ENCODE data around the gene AKAP13.

AKAP13 gene

GRCh38 chr15:85545752-85546151 lies 165.3 kb downstream of the AKAP13 start:
- H3K36me3 ChIP-seq = peaks cover 22% of the 10 kb centered on the region
- H3K27ac ChIP-seq = no peak overlapping the region
- no peaks in the 10 kb centered on the region for H3K27me3 ChIP-seq
- H3K9ac ChIP-seq = no peak overlapping the region
- no peak overlapping the region for H3K4me2 ChIP-seq
- no peak for TF ChIP-seq Cebpa-rat (IDR thresholded peaks at IDR 0.05)
- no peaks in the 10 kb centered on the region for H4K20me1 ChIP-seq
- no peaks in the 10 kb centered on the region for H3K9me3 ChIP-seq
- H3K4me1 ChIP-seq = peaks cover 33% of the 10 kb centered on the region
- no peak overlapping the region for H3K4me3 ChIP-seq

GRCh38 chr15:85547386-85547785 lies 167.0 kb downstream of the AKAP13 start:
- no peak overlapping the region for H3K9ac ChIP-seq
- H3K27me3 ChIP-seq = no peaks in the 10 kb centered on the region
- no peak for TF ChIP-seq Cebpa-rat (IDR thresholded peaks at IDR 0.05)
- H3K4me1 ChIP-seq = peaks cover 18% of the 10 kb centered on the region
- peaks cover 22% of the 10 kb centered on the region for H3K36me3 ChIP-seq
- H3K9me3 ChIP-seq = no peaks in the 10 kb centered on the region
- no peaks in the 10 kb centered on the region for H4K20me1 ChIP-seq
- H3K27ac ChIP-seq = no peak overlapping the region
- no peak overlapping the region for H3K4me3 ChIP-seq
- H3K4me2 ChIP-seq = no peak overlapping the region

DNA sequence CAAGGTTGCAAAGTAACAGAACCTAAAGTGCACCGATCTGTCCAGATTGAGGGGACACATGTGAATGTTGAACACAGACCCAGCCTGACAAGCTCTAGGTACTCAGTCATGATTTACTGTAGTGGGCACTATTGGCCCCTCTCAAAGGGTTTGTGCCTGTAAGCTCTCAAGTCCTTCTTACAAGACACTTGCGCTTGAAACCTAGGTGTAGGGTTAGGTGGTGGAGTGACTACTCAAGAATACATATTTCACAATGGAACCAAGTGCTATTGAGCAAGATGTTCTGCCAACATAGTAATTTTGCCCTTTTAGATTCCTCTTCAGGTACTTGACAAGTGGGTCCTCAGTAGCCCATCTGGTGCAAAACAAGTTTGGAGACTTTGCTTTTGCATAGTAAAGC lies 169.9 kb downstream of the AKAP13 start:
- Histone ChIP-seq H4K20me1 (no peaks in the 10 kb centered on the region), H3K36me3 (peaks cover 26% of the 10 kb centered on the region), H3K27ac (no peak overlapping the region), H3K9ac (no peak overlapping the region), H3K27me3 (no peaks in the 10 kb centered on the region), H3K4me1 (peaks cover 9% of the 10 kb centered on the region), H3K4me3 (no peak overlapping the region), H3K9me3 (peaks cover 6% of the 10 kb centered on the region), H3K4me2 (no peak overlapping the region)
- TF ChIP-seq Cebpa-rat (IDR thresholded peaks at IDR 0.05) = no peak

DNA sequence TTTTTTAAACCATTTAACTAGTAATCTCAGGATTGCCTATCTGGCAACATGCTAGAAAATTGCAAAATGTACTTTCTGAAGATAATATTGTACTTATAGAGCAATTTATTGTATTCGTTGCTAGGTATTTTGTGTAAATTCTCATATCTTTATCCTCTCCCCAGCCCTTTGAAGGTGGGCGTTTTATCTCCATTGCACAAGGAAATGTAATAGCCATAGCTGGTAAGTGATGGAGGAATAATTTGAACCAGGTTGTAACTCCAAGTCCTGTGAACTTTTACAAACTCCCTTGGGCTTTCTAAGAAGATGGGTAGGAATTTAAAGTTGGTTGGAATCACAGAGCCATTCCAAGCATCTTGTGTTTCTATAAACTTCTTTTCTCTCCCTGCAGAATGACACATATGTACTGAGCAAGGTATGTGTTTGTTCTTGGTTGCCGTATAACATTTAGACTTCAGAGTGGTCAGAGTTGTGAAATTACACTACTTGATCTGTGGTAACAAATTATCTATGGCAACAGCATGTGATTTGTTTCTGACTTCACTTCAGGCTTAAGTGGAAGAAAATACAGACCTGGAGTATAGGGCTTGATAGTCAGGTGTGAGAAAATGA lies 170.9 kb downstream of the AKAP13 start:
- TF ChIP-seq Cebpa-rat (IDR thresholded peaks at IDR 0.05) = no peak
- Histone ChIP-seq H4K20me1 (no peaks in the 10 kb centered on the region), H3K27me3 (no peaks in the 10 kb centered on the region), H3K9ac (no peak overlapping the region), H3K4me3 (no peak overlapping the region), H3K4me1 (peaks cover 17% of the 10 kb centered on the region), H3K36me3 (peaks cover 23% of the 10 kb centered on the region), H3K27ac (no peak overlapping the region), H3K9me3 (peaks cover 6% of the 10 kb centered on the region), H3K4me2 (no peak overlapping the region)

GRCh38 chr15:85554852-85555521 lies 174.6 kb downstream of the AKAP13 start:
- H3K36me3 ChIP-seq = peaks cover 23% of the 10 kb centered on the region
- no peak for TF ChIP-seq Cebpa-rat (IDR thresholded peaks at IDR 0.05)
- H3K9me3 ChIP-seq = peaks cover 6% of the 10 kb centered on the region
- H3K4me3 ChIP-seq = no peak overlapping the region
- no peaks in the 10 kb centered on the region for H4K20me1 ChIP-seq
- no peaks in the 10 kb centered on the region for H3K27me3 ChIP-seq
- peak overlapping the region; percentile 42 for H3K4me2 ChIP-seq
- H3K27ac ChIP-seq = no peak overlapping the region
- no peak overlapping the region for H3K9ac ChIP-seq
- H3K4me1 ChIP-seq = peaks cover 17% of the 10 kb centered on the region

DNA sequence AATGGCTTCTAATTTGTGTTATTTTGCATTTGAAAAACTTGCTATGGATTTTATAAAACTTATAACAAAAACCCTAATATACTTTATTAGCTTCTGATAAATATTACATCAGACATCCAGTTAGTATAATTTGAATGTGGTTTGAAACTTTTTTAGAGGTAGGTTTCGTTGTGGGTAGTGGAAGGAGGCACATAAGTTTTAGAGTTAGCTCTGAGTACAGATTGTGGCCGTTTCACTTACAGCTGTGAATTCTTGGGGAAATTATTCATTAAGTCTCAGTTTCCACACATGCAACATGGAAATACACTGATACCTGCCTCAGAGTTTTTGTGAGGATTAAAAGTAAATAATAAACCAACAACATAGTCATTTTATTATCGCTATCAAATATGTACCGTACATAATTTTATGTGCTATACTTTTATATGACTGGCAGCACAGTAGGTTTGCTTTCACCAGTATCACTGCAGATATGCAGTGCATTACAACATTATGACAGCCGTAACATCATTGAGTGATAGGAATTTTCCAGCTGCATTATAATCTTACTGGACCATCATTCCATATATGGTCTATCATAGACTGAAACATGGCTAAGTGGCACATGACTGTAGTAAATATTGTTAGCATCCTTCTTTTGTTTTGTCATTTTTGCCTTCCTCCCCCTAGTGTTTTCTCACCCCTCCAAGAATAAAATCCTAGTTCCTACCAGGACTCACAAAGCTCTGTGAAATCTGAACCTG lies 175.6 kb downstream of the AKAP13 start:
- Histone ChIP-seq H3K4me2 (no peak overlapping the region), H3K4me3 (no peak overlapping the region), H3K4me1 (peaks cover 17% of the 10 kb centered on the region), H3K9me3 (peaks cover 6% of the 10 kb centered on the region), H3K9ac (no peak overlapping the region), H3K27me3 (no peaks in the 10 kb centered on the region), H3K36me3 (peaks cover 22% of the 10 kb centered on the region), H4K20me1 (no peaks in the 10 kb centered on the region), H3K27ac (no peak overlapping the region)
- TF ChIP-seq Cebpa-rat (IDR thresholded peaks at IDR 0.05) = no peak

DNA sequence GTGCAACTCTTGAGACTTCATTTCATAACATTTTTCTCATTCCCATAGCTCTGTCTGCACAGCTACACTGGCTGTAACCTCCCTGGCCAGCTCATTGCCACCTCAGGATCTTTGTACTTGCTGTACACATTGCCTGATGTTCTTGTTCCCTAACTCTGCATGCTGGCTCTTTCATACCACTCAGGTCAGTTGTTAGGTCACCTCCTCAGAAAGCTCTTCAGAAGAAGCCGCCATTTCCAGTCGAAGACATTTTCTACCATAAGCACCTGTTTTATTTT lies 176.2 kb downstream of the AKAP13 start:
- Histone ChIP-seq H3K4me3 (no peak overlapping the region), H3K4me1 (peaks cover 17% of the 10 kb centered on the region), H3K4me2 (no peak overlapping the region), H3K27me3 (no peaks in the 10 kb centered on the region), H3K9ac (no peak overlapping the region), H3K36me3 (peaks cover 26% of the 10 kb centered on the region), H3K9me3 (peaks cover 6% of the 10 kb centered on the region), H4K20me1 (no peaks in the 10 kb centered on the region), H3K27ac (no peak overlapping the region)
- TF ChIP-seq Cebpa-rat (IDR thresholded peaks at IDR 0.05) = no peak

- H3K9me3 ChIP-seq = peaks cover 6% of the 10 kb centered on the region
- peaks cover 17% of the 10 kb centered on the region for H3K4me1 ChIP-seq
- H3K9ac ChIP-seq = no peak overlapping the region
- no peaks in the 10 kb centered on the region for H4K20me1 ChIP-seq
- no peak overlapping the region for H3K27ac ChIP-seq
- no peak overlapping the region for H3K4me3 ChIP-seq
- H3K27me3 ChIP-seq = no peaks in the 10 kb centered on the region
- H3K36me3 ChIP-seq = peaks cover 26% of the 10 kb centered on the region
- no peak overlapping the region for H3K4me2 ChIP-seq
- TF ChIP-seq Cebpa-rat (IDR thresholded peaks at IDR 0.05) = no peak
Observed at GRCh38 chr15:85557385-85557784, 177.0 kb downstream of the AKAP13 start.

GRCh38 chr15:85558848-85559247 lies 178.4 kb downstream of the AKAP13 start:
- H3K4me1 ChIP-seq = peaks cover 17% of the 10 kb centered on the region
- H3K36me3 ChIP-seq = peaks cover 16% of the 10 kb centered on the region
- H4K20me1 ChIP-seq = no peaks in the 10 kb centered on the region
- no peak overlapping the region for H3K27ac ChIP-seq
- TF ChIP-seq Cebpa-rat (IDR thresholded peaks at IDR 0.05) = no peak
- H3K9me3 ChIP-seq = peaks cover 1% of the 10 kb centered on the region
- no peak overlapping the region for H3K4me2 ChIP-seq
- H3K4me3 ChIP-seq = no peak overlapping the region
- no peaks in the 10 kb centered on the region for H3K27me3 ChIP-seq
- no peak overlapping the region for H3K9ac ChIP-seq

DNA sequence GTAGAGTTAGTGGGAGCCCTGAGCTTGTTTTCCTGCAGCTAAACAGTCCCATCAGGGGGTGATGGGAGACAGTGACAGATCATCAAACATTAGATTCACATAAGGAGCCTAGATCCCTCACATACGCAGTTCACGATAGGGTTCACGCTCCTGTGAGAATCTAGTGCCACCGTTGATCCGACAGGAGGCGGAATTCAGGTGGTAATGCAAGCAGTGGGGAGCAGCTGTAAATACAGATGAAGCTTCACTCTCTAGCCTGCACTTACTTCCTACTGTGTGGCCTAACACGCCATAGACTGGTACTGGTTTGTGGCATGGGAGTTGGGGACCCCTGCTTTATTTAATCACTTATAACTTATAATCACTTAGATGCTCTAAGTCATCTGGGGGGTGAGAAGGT lies 179.1 kb downstream of the AKAP13 start:
- Histone ChIP-seq H3K4me1 (peaks cover 16% of the 10 kb centered on the region), H3K27me3 (no peaks in the 10 kb centered on the region), H3K9ac (no peak overlapping the region), H3K36me3 (peaks cover 15% of the 10 kb centered on the region), H3K9me3 (no peaks in the 10 kb centered on the region), H4K20me1 (no peaks in the 10 kb centered on the region), H3K27ac (no peak overlapping the region), H3K4me3 (no peak overlapping the region), H3K4me2 (no peak overlapping the region)
- no peak for TF ChIP-seq Cebpa-rat (IDR thresholded peaks at IDR 0.05)

Measured in BLaER1 (cell line).